NCI-H1417 (cell line): ENCODE results near the gene RPUSD1.
"Not testable (repeated sequence)": the region's sequence is repeated elsewhere in the genome, so short reads cannot be mapped to it uniquely, and the experiment has no call there.

Experiments used
- DNase-seq, 3 experiments: peaks; one replicate each; lab custom pipeline; 2025; lab: John Stamatoyannopoulos, UW

Gene RPUSD1

DNA sequence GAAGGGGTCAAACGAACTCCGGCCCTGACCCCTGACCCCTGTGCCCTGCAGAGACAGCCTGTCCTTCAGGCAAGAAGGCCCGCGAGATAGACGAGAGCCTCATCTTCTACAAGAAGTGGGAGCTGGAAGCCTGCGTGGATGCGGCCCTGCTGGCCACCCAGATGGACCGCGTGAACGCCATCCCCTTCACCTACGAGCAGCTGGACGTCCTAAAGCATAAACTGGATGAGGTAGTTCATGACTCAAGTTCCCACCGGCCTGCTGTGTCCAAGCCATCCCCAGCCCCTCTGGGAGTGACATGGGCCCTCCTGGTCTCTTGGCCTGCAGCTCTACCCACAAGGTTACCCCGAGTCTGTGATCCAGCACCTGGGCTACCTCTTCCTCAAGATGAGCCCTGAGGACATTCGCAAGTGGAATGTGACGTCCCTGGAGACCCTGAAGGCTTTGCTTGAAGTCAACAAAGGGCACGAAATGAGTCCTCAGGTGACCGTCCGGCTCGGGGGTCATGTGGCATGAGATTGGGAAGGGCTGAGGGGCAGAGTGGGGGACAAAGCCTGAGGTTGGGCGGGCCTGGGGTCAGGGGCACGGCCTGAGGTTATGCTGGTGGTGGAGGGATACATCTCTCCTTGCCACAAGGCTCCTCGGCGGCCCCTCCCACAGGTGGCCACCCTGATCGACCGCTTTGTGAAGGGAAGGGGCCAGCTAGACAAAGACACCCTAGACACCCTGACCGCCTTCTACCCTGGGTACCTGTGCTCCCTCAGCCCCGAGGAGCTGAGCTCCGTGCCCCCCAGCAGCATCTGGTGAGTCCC lies 22.0 kb downstream of the RPUSD1 start:
- DNase-seq = no peak

- no peak for DNase-seq
These were observed 22.7 kb downstream of the RPUSD1 start for GRCh38 chr16:765488-765865.

GRCh38 chr16:764848-765487 lies 23.2 kb downstream of the RPUSD1 start:
- DNase-seq = no peak

DNA sequence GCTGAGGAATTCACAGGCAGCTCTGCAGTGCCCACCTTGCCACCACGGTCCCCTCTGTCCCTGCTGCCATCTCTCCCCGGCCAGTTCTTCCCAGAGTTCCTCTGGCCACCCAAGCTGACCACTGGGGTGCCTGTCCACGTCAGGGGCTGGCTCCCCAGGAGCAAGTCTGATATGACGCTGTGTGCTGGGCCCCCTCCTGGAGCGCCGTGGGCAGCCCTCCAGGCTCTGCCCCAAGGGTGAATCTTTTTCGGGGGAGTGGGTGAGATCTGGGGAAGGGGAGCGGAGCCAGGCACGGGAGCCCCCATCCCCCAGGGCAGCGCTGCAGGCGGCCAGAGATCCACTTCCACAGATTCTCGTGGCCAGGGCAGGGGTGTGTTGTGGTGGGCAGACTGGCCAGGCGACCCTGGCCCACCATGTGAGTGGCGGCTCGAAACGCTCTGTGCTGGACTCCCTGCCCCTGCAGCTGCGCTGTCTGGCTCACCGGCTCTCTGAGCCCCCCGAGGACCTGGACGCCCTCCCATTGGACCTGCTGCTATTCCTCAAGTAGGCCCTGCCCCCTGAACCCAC lies 23.9 kb downstream of the RPUSD1 start:
- no peak for DNase-seq

DNA sequence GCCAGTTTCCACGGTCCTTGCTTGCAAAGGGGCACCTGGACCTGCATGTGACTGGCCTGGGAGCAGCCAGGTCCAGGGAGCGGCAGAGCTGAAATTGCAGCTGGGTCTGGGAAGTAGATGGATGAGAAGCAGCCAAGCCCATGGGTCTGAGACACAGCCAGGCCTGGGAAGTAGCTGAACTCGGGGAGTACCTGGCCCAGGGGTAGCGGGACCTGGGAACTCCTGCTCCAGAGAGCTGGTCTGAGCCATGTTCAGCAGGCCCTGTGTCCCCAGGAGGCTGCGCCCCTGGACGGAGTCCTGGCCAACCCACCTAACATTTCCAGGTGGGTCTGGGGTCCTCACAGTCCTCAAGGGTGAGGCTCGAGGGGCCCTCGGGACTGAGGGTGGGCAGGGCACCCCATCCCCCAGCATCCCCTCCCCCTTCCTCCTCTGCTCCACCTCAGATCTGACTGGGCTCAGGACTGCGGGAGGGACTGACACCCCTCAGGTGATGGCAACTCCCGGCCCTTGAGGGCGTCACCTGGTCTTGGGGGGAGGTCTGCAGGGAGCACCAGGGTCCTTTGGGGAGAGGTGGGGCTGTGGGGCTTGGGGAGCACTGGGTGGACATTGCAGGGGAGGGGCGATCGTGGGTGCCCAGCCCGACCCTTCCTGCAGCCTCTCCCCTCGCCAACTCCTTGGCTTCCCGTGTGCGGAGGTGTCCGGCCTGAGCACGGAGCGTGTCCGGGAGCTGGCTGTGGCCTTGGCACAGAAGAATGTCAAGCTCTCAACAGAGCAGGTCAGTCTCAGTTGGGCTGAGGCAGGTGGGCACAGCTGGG lies 24.6 kb downstream of the RPUSD1 start:
- DNase-seq = no peak

DNA sequence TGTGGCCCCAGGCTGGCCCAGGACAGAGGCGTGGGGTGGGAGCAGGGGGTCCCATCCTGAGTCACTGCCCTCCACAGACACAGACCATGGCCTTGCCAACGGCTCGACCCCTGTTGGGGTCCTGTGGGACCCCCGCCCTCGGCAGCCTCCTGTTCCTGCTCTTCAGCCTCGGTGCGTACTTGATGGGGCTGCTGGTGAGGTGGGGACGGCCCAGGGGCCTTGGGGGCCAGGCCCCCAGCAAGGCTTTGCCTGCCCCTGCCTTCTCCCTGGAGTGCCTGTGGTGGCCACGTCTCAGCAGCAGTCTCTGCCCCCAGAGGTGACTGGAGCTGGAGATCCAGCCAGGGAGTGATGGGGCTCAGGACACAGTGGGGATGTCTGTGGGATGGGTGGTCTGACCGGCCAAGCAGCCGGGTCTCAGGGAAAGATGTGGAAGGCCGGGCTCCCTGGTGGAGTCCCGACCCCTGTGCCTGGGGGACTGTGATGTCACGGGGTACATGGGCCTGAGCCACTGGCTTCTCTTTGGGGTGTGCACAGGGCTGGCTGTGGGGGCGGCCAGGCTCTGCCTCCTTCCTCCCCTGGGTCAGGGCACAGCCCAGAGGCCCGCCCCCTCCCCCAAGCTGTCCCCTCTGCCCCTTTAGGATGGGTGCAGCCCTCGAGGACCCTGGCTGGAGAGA lies 25.4 kb downstream of the RPUSD1 start:
- no peak for DNase-seq

DNA sequence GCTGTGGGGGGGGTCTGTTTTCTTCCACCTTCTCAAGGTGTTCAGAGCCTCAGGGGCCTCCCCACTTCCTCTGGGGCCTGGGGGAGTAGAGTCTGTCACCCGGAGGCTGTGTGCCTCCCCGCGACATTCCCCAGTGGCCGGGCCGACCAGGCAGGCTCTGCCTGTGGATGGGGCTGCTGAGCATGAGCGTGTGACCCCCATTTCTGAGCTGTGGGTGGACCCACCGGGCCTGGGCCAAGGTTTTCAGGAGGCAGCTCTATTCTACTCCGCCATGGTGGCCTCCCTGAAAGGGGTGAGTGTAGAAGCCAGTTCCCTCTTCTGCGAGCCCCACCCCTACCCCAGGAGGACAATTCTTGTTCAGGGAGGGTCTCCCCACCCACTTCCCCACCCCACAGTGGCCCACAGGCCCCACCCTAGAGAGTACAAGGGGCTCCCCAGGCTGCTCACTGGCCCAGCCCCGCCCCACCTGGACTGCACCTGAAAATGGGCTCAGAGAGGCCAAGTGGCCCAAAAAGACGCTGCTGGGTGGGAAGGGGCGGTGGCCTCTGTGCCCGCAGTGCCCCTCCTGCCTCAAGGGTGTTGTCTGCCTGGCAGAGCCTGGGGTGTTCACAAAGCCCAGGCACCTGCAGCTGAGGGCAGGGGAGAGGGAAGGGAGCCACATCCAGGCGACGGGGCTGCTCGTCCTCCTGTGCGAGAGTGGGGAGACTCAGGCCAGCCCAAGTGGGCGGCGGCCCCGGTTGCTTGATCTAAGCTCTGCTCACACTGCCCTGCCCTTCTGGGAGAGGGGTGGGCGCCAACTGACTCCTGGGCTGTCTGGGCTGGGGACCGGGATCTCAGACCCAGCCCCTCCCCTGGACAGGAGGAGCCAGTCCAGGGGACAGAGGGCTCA lies 26.3 kb downstream of the RPUSD1 start:
- no peak for DNase-seq

DNA sequence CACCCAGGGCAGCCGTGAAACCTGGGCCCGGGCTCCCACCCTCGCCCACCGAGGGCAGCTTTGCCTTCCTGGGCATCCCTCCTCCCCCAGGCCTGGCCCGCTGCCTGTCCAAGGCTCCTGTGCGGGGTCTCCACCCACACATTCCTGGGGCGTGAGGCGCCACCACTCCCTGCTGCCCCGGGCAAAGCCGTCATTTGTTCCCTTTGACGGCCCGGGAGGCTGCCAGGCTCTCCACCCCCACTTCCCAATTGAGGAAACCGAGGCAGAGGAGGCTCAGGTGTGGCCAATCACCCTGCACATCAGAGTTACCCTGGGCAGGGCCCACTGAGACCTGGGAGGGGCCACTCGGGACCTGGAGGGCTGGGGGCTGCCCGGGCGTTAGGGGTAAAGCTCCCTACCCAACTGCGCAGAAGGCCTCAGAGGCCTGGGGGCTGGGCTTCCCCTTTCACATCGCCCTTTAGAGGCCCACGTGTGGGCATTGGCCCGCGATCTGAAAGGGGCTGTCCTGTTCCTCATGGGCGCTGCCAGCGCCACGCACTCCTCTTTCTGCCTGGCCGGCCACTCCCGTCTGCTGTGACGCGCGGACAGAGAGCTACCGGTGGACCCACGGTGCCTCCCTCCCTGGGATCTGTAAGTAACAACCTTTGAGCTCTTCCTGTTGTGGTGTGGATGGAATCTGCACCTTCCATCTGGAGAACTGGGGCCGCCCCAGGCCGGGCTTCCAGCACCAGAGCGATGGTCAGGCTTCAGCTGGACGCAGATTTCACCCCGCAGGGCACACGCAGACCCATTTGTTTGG lies 27.4 kb downstream of the RPUSD1 start, which contains the start of gene MSLN:
Gene MSLN, plus strand, starts transcription at position 190 of the 799 bp plus-strand sequence. CDS start 1,947 bp downstream, outside the sequence.
- no peak for DNase-seq

GRCh38 chr16:760065-760464 lies 28.1 kb downstream of the RPUSD1 start:
- DNase-seq = no peak

DNA sequence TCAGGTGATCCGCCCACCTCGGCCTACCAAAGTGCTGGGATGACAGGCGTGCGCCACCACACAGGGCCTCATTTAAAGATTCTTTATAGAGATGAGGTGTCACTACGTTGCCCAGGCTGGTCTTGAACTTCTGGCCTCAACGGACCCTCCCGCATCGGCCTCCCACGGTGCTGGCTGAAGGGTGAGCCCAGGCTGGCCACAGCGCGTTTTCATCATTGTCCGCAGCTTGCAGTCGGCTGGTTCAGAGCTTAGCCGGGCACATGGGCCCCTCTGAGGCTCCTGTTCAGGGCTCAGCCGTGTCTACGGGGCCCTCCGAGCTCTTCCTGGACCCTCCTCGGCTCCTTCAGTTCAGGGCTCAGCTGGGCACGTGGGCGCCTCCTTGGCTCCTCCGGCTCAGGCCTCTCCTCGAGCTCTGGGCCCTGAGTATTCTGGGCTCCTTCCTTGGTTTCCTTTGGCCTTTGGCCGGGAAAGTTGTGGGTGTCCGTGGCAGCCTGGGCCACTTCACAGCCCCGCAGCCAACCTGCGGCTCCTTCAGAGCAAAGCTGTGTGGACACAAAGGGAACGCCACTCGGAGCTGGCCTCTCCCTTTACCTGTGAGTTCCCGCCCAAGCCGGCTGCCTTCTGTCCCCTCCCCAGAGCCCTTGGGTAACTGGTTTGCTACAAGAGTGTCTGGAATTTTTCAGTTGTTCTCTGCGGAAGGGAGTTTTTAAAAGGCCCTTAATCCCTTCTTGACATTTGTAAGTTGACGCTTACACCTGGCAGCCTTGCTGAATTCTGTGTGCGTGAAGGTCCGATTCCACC lies 28.9 kb downstream of the RPUSD1 start:
- no peak for DNase-seq

- DNase-seq = no peak
These were observed 31.8 kb downstream of the RPUSD1 start for GRCh38 chr16:756428-756827.

GRCh38 chr16:754656-755055 lies 33.5 kb downstream of the RPUSD1 start:
- DNase-seq = no peak

DNA sequence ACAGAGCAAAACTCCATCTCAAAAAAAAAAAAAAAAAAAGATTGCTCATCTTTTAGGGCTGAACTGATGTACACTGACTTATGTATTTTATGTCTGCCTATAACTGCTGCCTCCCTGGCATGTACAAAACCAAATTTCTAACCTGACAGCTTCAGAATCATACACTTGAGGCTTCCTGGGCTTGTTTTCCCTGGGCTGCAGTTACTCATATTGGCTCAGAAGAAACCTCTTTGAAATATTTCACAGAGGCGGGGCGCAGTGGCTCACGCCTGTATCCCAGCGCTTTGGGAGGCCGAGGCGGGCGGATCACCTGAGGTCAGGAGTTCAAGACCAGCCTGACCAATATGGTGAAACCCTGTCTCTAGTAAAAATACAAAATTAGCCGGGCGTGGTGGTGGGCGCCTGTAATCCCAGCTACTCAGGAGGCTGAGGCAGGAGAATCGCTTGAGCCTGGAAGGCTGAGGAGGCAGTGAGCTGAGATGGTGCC lies 34.0 kb downstream of the RPUSD1 start:
- DNase-seq = not testable (repeated sequence)

GRCh38 chr16:752007-752312 lies 36.2 kb downstream of the RPUSD1 start:
- DNase-seq = no peak

DNA sequence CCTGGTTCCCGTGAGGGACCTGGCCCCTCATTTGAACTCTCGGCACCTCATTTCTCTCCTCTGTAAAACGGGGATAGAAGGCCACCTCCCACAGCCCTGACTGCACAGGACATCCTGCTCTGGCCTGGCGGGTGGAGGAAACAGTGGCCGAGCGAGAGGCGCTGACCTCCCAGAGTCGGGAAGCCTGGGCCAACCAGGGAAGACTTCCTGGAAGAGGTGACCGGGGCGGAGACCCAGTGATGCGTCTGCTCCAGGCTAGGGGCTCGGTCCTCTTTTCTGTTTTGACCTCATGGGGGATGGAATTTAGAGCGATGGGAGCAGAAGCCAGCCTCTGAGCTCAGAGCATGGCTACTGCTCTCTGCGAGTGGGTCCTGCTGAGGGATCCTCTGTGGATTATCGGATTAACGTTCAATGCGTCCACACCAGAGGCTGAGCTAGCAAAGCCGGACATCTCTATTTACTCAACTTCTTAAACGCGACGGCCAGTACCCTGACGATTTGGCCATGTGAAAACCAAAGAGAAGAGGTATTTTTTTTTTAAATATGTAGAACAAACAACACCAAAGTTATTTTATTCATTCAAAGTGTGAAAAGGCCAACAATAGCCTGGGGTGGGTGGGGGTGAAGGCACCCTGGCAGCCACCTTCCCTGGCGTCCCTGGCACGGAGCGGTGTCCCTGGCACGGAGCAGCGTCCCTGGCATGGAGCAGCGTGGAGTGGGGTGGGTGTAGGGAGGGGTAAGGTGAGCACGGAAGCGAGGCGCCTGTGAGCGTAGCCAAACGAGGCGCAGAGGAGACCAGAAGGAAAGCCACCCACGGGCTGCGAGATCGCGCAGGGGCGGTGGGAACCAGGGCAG lies 36.8 kb downstream of the RPUSD1 start:
- DNase-seq = no peak

GRCh38 chr16:750485-750884 lies 37.7 kb downstream of the RPUSD1 start:
- no peak for DNase-seq

GRCh38 chr16:749010-749409 lies 39.2 kb downstream of the RPUSD1 start:
- no peak for DNase-seq
